ENCODE results near the gene DPY30. TPM values are rescaled to one million over a fixed set of nuclear protein-coding genes. Genes with fewer than 3 reads are reported as not detected.
"Not testable (repeated sequence)": the region's sequence is repeated elsewhere in the genome, so short reads cannot be mapped to it uniquely, and the experiment has no call there.

The DPY30 gene
- total RNA-seq, 6 donors from 2014 or later, result 10.1 to 92.8 (median 51.7) TPM

DNA sequence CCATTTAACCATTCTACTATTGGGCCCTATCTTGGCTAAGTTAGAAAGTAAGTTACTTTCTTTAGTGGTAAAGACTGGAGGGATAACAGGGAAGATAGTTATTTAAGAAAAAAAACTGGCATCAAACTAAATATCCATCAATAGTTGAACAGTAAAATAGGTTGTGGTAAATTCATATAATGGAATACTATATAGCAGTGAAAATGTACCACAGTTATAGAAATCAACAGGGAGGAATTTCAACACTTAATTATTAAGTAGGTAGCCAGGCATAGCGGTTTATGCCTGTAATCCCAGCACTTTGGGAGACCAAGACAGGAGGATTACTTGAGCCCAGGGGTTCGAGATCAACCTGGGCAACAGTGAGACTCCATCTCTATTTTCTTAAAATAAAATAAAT is 20.7 kb upstream of the DPY30 start:
- WGBS, 2 donors, result 94 to 98% methylated on average over 2 of the region's 2 CpGs
- TF ChIP-seq POLR2AphosphoS5 (IDR thresholded peaks at IDR 0.05) (no peak), EP300 (IDR thresholded peaks at IDR 0.05) (no peak), POLR2A (IDR thresholded peaks at IDR 0.05) (no peak)
- TF ChIP-seq, protein P1, sequence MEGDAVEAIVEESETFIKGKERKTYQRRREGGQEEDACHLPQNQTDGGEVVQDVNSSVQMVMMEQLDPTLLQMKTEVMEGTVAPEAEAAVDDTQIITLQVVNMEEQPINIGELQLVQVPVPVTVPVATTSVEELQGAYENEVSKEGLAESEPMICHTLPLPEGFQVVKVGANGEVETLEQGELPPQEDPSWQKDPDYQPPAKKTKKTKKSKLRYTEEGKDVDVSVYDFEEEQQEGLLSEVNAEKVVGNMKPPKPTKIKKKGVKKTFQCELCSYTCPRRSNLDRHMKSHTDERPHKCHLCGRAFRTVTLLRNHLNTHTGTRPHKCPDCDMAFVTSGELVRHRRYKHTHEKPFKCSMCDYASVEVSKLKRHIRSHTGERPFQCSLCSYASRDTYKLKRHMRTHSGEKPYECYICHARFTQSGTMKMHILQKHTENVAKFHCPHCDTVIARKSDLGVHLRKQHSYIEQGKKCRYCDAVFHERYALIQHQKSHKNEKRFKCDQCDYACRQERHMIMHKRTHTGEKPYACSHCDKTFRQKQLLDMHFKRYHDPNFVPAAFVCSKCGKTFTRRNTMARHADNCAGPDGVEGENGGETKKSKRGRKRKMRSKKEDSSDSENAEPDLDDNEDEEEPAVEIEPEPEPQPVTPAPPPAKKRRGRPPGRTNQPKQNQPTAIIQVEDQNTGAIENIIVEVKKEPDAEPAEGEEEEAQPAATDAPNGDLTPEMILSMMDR (IDR thresholded peaks at IDR 0.05), result no peak
- Histone ChIP-seq H3K9me3 (no peaks in the 10 kb centered on the region), H3K27ac (no peak overlapping the region), H3K27me3 (no peaks in the 10 kb centered on the region), H3K4me1 (peaks cover 7 to 16% (median 12%) of the 10 kb centered on the region in 4 donors), H3K36me3 (no peaks in the 10 kb centered on the region), H3K4me3 (no peak overlapping the region)
- DNase-seq (no peak), ATAC-seq (ENCODE audit: low FRiP score in 2 of 2) (no peak)

DNA sequence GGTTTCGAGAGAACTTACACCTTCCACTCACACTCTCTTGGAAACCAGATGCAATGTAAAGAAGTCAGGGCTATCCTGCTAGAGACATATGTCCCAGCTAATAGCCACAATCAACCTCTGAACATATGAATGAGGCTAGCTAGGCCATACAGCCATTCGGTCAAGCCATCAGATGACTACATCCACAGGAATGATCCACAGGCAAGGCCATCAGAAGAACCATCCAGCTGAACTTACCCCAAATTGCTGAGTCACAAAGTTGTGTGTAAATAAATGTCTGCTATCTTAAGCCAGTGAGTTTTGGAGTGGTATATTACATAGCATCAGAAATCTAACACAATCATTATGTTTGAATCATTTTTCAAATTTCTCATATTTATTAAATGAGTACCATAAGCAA is 18.5 kb upstream of the DPY30 start:
- peaks cover 0 to 8% (median 3%) of the 10 kb centered on the region in 4 donors for H3K4me1 ChIP-seq
- no peaks in the 10 kb centered on the region for H3K27me3 ChIP-seq
- H3K36me3 ChIP-seq, result no peaks in the 10 kb centered on the region
- no peak overlapping the region for H3K4me3 ChIP-seq
- H3K9me3 ChIP-seq, result no peaks in the 10 kb centered on the region
- TF ChIP-seq EP300 (IDR thresholded peaks at IDR 0.05) (no peak), POLR2AphosphoS5 (IDR thresholded peaks at IDR 0.05) (no peak), POLR2A (IDR thresholded peaks at IDR 0.05) (no peak)
- TF ChIP-seq, protein P1 (IDR thresholded peaks at IDR 0.05), result no peak
- DNase-seq (no peak), ATAC-seq (ENCODE audit: low FRiP score in 2 of 2) (no peak)
- H3K27ac ChIP-seq, result no peak overlapping the region
- WGBS, 2 donors, result 92 to 93% methylated on average over 2 of the region's 2 CpGs

DNA sequence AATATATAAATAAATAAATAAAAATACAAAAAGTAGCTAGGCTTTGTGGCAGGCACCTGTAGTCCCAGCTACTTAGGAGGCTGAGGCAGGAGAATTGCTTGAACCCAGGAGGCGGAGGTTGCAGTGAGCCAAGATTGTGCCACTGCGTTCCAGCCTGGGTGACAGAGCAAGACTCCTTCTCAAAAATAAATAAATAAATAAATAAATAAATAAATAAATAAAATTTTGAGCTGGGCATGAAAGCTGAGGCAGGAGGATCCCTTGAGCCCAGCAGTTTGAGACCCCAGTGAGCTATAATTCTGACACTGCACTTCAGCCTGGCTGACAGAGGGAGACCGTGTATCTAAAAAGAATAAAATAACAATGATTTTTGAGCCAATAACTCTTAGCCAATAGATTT is 15.0 kb upstream of the DPY30 start:
- not testable (repeated sequence) for H3K4me1 ChIP-seq; DNase-seq; H3K27ac ChIP-seq; H3K4me3 ChIP-seq; H3K36me3 ChIP-seq; H3K27me3 ChIP-seq; ATAC-seq (ENCODE audit: low FRiP score in 2 of 2); H3K9me3 ChIP-seq
- 62 to 72% methylated on average over 3 of the region's 3 CpGs for WGBS, 2 donors

DNA sequence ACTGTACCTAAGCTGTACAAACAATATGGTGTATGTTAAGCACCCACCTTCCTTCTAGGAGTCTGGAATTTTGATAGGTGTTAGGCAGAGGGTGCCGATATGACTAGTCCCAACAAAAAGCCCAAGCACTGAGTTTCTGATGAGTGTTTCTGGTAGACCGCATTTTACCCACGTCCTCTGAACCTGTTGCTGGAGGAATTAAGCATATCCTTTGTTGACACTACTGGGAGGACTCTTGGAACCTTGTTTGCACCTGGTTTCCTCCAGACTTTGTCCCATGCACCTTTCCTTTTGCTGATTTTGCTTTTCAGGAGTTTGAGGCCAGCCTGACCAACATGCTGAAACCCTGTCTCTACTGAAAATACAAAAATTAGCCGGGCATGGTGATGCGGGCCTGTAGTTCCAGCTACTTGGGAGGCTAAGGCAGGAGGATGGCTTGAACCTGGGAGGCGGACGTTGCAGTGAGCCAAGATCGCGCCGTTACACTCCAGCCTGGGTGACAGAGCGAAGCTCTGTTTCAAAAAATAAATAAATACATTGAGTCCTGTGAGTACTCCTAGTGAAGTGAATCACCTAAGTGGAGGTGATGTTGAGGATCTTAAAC is 12.3 kb upstream of the DPY30 start:
- Histone ChIP-seq H3K27ac (no peak overlapping the region), H3K9me3 (no peaks in the 10 kb centered on the region), H3K27me3 (no peaks in the 10 kb centered on the region), H3K4me3 (no peak overlapping the region), H3K4me1 (no peaks in the 10 kb centered on the region), H3K36me3 (no peaks in the 10 kb centered on the region)
- no peak for TF ChIP-seq EP300 (IDR thresholded peaks at IDR 0.05)
- no peak for TF ChIP-seq POLR2A (IDR thresholded peaks at IDR 0.05)
- TF ChIP-seq, protein P1 (IDR thresholded peaks at IDR 0.05), result no peak
- TF ChIP-seq POLR2AphosphoS5 (IDR thresholded peaks at IDR 0.05), result no peak
- WGBS, 2 donors, result 96% methylated on average over 11 of the region's 11 CpGs
- ATAC-seq (ENCODE audit: low FRiP score in 2 of 2), result no peak
- no peak for DNase-seq

DNA sequence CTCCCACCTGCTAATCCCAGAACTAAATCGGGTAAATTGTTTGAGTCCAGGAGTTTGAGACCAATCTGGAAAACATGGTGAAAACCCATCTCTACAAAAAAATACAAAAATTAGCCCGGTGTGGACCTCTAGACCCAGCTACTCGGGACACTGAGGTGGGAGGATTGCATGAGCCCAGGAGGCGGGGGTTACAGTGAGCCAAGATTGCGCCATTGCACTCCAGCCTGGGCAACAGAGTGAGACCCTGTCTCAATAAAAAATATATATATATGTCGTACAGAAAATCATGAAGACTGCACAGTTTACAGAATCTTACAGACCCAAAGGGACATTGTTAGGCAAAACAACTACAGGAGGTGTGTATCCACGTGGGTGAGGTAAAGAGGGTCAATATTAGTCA is 4.0 kb upstream of the DPY30 start:
- peaks cover 0 to 12% (median 7%) of the 10 kb centered on the region in 4 donors for H3K4me1 ChIP-seq
- WGBS, 2 donors, result 79 to 84% methylated on average over 7 of the region's 7 CpGs
- DNase-seq, result no peak
- TF ChIP-seq EP300 (IDR thresholded peaks at IDR 0.05) (no peak), POLR2AphosphoS5 (IDR thresholded peaks at IDR 0.05) (no peak), POLR2A (IDR thresholded peaks at IDR 0.05) (no peak)
- TF ChIP-seq, protein P1 (IDR thresholded peaks at IDR 0.05), result no peak
- H3K4me3 ChIP-seq, result no peak overlapping the region
- H3K9me3 ChIP-seq, result no peaks in the 10 kb centered on the region
- H3K27ac ChIP-seq, result no peak overlapping the region
- H3K36me3 ChIP-seq, result no peaks in the 10 kb centered on the region
- no peak for ATAC-seq (ENCODE audit: low FRiP score in 2 of 2)
- H3K27me3 ChIP-seq, result no peaks in the 10 kb centered on the region

DNA sequence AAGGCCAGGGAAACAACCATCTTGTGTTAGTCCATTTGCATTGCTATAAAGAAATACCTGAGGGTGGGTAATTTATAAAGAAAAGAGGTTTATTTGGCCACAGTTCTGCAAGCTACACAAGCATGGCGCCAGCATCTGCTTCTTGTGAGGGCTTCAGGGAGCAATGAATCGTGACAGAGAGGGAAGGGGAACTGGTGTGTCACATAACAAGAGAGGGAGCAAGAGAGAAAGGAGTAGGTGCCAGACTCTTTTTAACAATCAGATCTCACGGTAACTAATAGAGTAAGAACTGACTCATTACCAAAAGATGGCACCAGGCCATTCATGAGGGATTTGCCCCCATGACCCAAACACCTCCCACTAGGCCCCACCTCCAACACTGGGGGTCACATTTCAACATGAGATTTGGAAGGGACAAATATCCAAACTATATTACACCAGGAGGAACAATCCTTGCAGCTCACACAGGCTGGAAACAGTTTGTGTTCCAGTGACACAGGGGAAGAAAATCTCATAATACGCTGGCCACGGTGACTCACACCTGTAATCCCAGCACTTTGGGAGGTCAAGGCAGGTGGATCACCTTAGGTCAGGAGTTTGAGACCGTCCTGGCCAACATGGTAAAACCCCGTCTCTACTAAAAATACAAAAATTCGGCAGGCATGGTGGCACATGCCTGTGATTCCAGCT is 5.3 kb downstream of the DPY30 start:
- ATAC-seq (ENCODE audit: low FRiP score in 2 of 2); DNase-seq; H3K27ac ChIP-seq; H3K4me3 ChIP-seq; H3K27me3 ChIP-seq; H3K9me3 ChIP-seq: not testable (repeated sequence)
- Histone ChIP-seq H3K4me1 (peaks cover 0 to 10% (median 6%) of the 10 kb centered on the region in 4 donors), H3K36me3 (peaks cover 0 to 21% (median 6%) of the 10 kb centered on the region in 4 donors)
- WGBS, 2 donors, result 87 to 93% methylated on average over 6 to 8 of the region's 8 CpGs

DNA sequence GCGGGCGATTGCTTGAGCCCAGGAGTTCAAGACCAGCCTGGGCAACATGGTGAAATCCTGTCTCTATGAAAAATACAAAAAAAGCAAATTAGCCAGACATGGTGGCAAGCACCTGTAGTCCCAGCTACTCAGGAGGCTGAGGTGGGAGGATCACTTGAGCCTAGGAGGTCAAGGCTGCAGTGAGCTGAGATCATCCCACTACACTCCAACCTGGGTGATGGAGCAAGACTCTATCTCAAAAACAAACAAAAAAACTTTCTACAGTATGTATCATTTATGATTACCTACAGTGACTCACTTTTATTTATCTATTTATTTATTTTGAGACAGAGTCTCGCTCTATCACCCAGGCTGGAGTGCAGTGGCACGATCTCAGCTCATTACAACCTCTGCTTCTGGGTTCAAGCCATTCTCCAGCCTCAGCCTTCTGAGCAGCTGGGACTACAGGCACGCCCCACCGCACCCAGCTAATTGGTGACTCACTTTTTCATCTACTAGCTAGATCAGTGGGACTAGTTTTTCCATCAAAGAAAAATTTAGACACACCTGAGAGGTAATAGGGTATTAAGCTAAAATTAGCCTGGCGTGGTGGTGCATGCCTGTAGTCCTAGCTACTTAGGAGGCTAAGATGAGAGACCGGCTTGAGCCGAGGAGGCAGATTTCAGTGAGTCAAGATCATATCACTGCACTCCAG is 20.7 kb downstream of the DPY30 start:
- not testable (repeated sequence) for H3K4me3 ChIP-seq; H3K4me1 ChIP-seq; DNase-seq; H3K9me3 ChIP-seq; H3K27ac ChIP-seq; H3K27me3 ChIP-seq; ATAC-seq (ENCODE audit: low FRiP score in 2 of 2)
- peaks cover 11 to 55% (median 20%) of the 10 kb centered on the region in 4 donors for H3K36me3 ChIP-seq
- 97% methylated on average over 9 of the region's 9 CpGs for WGBS, 2 donors
